Measurements from ENCODE around the gene DDX24. TPM values are rescaled to one million over a fixed set of nuclear protein-coding genes. Genes with fewer than 3 reads are reported as not detected.
A peak's percentile ranks its signal among the peaks of the same experiment; 100 is the strongest.

The DDX24 gene
- total RNA-seq, 1 donor from 2014 or later, result 163 TPM

DNA sequence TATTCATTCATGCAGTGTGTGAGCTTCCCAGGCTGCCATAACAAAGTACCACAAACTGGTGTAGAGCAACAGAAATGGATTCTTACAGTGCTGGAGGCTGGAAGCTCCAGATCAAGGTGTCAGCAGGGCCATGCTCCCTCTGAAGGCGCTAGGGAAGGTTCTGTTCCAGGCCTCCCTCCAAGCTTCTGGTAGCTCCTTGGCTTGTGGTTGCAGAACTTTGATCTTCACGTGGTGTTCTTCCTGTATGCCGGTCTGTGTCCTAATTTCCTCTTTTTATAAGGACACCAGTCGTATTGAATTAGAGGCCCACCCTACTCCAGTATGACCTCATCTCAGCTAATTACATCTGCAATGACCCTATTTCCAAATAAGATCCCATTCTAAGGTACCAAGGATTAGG, 51.7 kb downstream of the DDX24 start:
- DNase-seq, result no peak
- no peak overlapping the region for H3K27ac ChIP-seq
- no peak for ATAC-seq
- H3K9me3 ChIP-seq, result no peaks in the 10 kb centered on the region
- H3K36me3 ChIP-seq, result no peaks in the 10 kb centered on the region
- peaks cover 12% of the 10 kb centered on the region for H3K4me1 ChIP-seq
- no peak overlapping the region for H3K4me3 ChIP-seq
- H3K27me3 ChIP-seq (ENCODE audit: low read depth), result no peaks in the 10 kb centered on the region
- TF ChIP-seq, protein P1, sequence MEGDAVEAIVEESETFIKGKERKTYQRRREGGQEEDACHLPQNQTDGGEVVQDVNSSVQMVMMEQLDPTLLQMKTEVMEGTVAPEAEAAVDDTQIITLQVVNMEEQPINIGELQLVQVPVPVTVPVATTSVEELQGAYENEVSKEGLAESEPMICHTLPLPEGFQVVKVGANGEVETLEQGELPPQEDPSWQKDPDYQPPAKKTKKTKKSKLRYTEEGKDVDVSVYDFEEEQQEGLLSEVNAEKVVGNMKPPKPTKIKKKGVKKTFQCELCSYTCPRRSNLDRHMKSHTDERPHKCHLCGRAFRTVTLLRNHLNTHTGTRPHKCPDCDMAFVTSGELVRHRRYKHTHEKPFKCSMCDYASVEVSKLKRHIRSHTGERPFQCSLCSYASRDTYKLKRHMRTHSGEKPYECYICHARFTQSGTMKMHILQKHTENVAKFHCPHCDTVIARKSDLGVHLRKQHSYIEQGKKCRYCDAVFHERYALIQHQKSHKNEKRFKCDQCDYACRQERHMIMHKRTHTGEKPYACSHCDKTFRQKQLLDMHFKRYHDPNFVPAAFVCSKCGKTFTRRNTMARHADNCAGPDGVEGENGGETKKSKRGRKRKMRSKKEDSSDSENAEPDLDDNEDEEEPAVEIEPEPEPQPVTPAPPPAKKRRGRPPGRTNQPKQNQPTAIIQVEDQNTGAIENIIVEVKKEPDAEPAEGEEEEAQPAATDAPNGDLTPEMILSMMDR (IDR thresholded peaks at IDR 0.05), result no peak
- intact Hi-C loops (cut with DNase I), result no loop called here

DNA sequence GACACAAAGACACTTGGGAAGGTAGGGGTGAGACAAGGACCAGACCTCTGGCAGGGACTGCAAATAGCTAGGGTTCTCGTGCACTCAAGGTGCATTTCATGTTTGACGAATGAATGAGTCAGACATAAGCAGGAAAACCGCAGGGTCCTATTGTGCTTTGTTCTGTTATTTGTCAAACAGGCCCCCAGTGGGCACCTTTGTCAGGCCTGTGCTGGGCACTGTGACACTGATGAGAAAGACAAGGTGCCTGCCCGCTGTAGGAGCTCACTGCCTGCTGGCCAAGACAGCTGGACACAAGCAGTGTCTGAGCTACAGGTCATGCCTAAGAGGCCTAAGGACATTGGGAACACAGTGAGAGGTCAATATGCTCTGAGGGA, 52.6 kb downstream of the DDX24 start:
- no peak overlapping the region for H3K27ac ChIP-seq
- H3K36me3 ChIP-seq, result no peaks in the 10 kb centered on the region
- H3K9me3 ChIP-seq, result no peaks in the 10 kb centered on the region
- H3K4me1 ChIP-seq, result peaks cover 12% of the 10 kb centered on the region
- TF ChIP-seq, protein P1 (IDR thresholded peaks at IDR 0.05), result no peak
- no peaks in the 10 kb centered on the region for H3K27me3 ChIP-seq (ENCODE audit: low read depth)
- ATAC-seq (no peak), DNase-seq (no peak)
- H3K4me3 ChIP-seq, result no peak overlapping the region
- intact Hi-C loops (cut with DNase I), result no loop called here

DNA sequence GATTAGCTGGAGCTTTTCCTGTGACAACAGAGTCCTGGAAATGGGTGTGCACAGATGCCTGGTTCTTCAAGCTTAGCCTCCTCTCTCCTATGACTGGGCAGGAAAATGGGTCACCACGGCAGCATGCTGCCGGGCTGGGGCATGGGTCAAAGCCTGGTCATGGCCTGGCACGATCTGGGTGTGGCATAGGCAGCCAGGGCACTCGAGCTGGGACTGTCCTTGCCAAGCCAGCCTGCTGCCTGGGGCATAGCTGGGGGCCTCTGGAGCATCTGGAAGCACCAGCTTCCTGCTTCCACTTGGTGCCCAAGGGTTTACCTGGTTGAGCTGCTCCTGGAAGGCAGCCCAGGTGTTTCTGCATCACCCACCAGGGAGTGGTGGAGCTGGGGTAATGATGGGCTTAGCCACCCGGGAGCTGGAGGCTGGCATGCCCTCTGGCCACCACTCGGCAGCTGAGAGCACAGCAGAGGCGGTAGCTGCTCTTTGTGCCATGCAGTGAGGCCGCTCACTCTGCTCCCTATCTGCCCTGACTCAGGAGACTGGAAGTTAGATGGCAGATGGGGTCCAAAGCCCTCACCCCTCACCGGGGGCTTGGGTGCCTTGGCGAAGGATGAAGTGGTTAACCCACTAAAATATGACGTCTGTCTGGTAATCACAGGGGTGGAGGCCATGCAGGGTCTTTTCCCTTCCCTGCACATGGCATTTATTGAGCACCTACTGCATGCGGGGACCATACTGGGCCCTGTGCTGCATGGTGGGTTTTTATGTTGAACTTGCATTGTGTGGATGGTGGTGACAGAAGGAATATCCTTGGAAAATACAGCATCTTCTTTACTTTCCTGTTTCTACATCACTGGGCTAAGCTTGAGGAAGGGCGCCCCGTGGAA, 53.2 kb downstream of the DDX24 start:
- Histone ChIP-seq H3K4me3 (no peak overlapping the region), H3K27me3 (ENCODE audit: low read depth) (no peaks in the 10 kb centered on the region), H3K36me3 (no peaks in the 10 kb centered on the region), H3K27ac (no peak overlapping the region), H3K9me3 (no peaks in the 10 kb centered on the region), H3K4me1 (peaks cover 12% of the 10 kb centered on the region)
- TF ChIP-seq, protein P1 (IDR thresholded peaks at IDR 0.05), result no peak
- DNase-seq (no peak), ATAC-seq (peak in 1 of 2 donors; percentile 5)
- intact Hi-C loops (cut with DNase I), result no loop called here

DNA sequence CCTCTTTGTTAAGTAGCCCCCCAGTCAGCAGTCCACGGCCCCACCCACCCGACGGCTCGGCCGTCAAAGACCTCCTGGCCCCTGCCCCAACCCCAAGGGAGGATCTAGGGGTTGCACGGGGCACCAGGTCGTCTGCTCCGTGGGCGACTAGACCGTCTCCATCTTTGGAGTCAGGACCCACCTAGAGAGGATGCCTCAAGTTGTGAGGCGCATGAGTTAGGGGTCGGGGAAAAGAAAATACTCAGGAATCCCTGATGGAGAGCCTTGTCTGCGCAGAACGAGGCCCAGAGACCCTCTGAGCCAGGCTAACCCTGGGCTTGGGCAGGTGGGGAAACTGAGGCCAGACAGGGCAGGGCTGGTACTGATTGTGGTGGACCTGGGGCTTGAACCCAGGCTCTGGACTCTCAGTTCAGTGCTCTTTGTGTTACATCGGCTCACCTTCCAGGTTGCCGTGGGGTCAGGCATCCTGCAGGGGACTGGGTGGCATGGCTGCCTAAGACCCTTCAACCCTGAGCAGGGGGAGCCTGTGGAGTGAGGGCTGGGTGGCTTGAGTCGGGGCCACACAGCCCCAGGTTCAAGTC, 54.0 kb downstream of the DDX24 start:
- peak overlapping the region; percentile 76 for H3K4me3 ChIP-seq
- H3K36me3 ChIP-seq, result no peaks in the 10 kb centered on the region
- no peaks in the 10 kb centered on the region for H3K9me3 ChIP-seq
- H3K27me3 ChIP-seq (ENCODE audit: low read depth), result no peaks in the 10 kb centered on the region
- peaks cover 12% of the 10 kb centered on the region for H3K4me1 ChIP-seq
- intact Hi-C loops (cut with DNase I), result no loop called here
- ATAC-seq, result peak in 1 of 2 donors; percentile 5
- no peak overlapping the region for H3K27ac ChIP-seq
- TF ChIP-seq, protein P1 (IDR thresholded peaks at IDR 0.05), result no peak
- DNase-seq, result no peak

DNA sequence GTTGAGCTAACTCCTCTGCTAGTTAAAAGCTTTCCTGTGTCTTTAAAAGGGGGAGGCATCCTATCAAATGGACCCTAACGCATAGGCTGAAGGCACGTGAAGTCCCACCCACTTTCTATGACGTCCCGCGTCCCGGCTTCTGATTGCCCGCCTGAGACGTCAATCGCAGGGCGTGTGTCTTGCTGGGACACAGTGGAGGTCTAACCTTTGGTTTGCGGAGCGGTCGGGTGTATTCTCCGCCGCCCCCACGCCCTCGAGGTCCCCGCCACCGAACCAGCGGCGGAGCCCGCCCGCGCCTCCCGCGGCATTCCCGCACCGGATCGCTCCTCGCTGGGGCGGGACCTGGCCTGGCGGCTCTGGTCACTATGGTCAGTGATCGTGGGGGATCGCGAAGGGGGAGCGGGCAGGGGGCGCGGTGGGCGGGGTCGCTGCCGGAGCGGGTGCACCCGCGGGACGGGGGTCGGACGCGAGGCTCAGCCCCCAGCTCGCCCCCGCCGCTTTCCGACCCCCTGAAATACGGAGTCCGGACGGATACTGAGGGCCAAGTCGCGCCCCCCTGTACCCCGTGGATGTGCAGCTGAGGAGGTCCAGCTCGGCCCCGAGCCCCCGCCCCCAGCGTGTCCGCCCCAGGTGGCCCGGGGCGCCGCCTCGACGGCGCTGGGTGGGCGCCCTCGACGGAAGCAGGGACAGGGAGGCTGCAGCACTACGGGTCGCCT, 54.7 kb downstream of the DDX24 start, which contains the start of gene OTUB2:
Gene OTUB2, plus strand, starts transcription at position 168 of the 716 bp plus-strand sequence. Its CDS starts 198 bp downstream, at position 366.
- Histone ChIP-seq H3K4me1 (peaks cover 12% of the 10 kb centered on the region), H3K27me3 (ENCODE audit: low read depth) (no peaks in the 10 kb centered on the region), H3K4me3 (peak within 1 kb of the TSS; percentile 76), H3K9me3 (no peaks in the 10 kb centered on the region), H3K27ac (no peak within 1 kb of the TSS), H3K36me3 (no peaks in the 10 kb centered on the region)
- DNase-seq (peak; percentile 97), ATAC-seq (peak; percentile 97 to 99)
- intact Hi-C loops (cut with DNase I), result no loop called here
- TF ChIP-seq, protein P1 (IDR thresholded peaks at IDR 0.05), result no peak
